ENCODE data around the gene NEDD9.

- TF ChIP-seq GABPA (IDR thresholded peaks at IDR 0.05; ENCODE audit: low read depth) (no peak), CTCF (IDR thresholded peaks at IDR 0.05; ENCODE audit: insufficient read depth, low read length) (no peak)
These were observed 29.8 kb upstream of the NEDD9 start for GRCh38 chr6:11262242-11262641.

Measured in HL-60 (cell line).